NCI-H146 (cell line): Measurements from ENCODE around the gene OR1S2.
"Not testable (repeated sequence)": the region's sequence is repeated elsewhere in the genome, so short reads cannot be mapped to it uniquely, and the experiment has no call there.

Source experiments
- DNase-seq: peaks from one replicate; lab custom pipeline; 2025; lab: John Stamatoyannopoulos, UW

OR1S2 gene

GRCh38 chr11:58204042-58204441 is at the start of gene OR1S2:
Gene OR1S2 (minus strand): TSS chr11:58204142. CDS start chr11:58204142, 0 bp downstream.
- DNase-seq, result no peak

GRCh38 chr11:58243954-58244353 is 40.0 kb upstream of the OR1S2 start:
- DNase-seq, result no peak

- no peak for DNase-seq
Measured at GRCh38 chr11:58227956-58228615, 24.1 kb upstream of the OR1S2 start.

GRCh38 chr11:58222721-58223120 is 18.8 kb upstream of the OR1S2 start:
- DNase-seq, result no peak

- DNase-seq, result no peak
Measured at GRCh38 chr11:58216476-58216875, 12.5 kb upstream of the OR1S2 start.

GRCh38 chr11:58212420-58212819 is 8.5 kb upstream of the OR1S2 start, which contains the start of gene OR1S1:
Gene OR1S1 (plus strand): TSS chr11:58212720.
- not testable (repeated sequence) for DNase-seq

GRCh38 chr11:58199271-58199670 is 4.7 kb downstream of the OR1S2 start:
- DNase-seq, result no peak

- no peak for DNase-seq
Measured at GRCh38 chr11:58195939-58196338, 8.0 kb downstream of the OR1S2 start.

- no peak for DNase-seq
Measured at GRCh38 chr11:58193391-58193790, 10.6 kb downstream of the OR1S2 start.

- DNase-seq, result no peak
Measured at GRCh38 chr11:58192229-58192628, 11.7 kb downstream of the OR1S2 start.

GRCh38 chr11:58188770-58189169 is 15.2 kb downstream of the OR1S2 start, which contains the start of gene OR9Q2:
Gene OR9Q2 (plus strand): TSS chr11:58189070. CDS start chr11:58190491, 1,421 bp downstream.
- DNase-seq, result no peak

- DNase-seq, result no peak
Measured at GRCh38 chr11:58186938-58187337, 17.0 kb downstream of the OR1S2 start.

GRCh38 chr11:58179648-58180047 is 24.3 kb downstream of the OR1S2 start:
- DNase-seq, result peak; percentile 4

- DNase-seq, result no peak
Measured at GRCh38 chr11:58178444-58178843, 25.5 kb downstream of the OR1S2 start.

- DNase-seq, result no peak
Measured at GRCh38 chr11:58177409-58178054, 26.4 kb downstream of the OR1S2 start.

GRCh38 chr11:58165504-58166106 is 38.3 kb downstream of the OR1S2 start:
- no peak for DNase-seq

- DNase-seq, result no peak
Measured at GRCh38 chr11:58164990-58165389, 39.0 kb downstream of the OR1S2 start.

GRCh38 chr11:58164389-58164788 is 39.6 kb downstream of the OR1S2 start:
- no peak for DNase-seq
